GM18520 (cell line): ENCODE results near the gene HOXA7.

Source experiments
- ATAC-seq: cut with Tn5 transposase; IDR thresholded peaks from one replicate; pipeline ENCODE4 v1.9.1; 2021; ENCODE audit not compliant: unreplicated experiment

Gene HOXA7

DNA sequence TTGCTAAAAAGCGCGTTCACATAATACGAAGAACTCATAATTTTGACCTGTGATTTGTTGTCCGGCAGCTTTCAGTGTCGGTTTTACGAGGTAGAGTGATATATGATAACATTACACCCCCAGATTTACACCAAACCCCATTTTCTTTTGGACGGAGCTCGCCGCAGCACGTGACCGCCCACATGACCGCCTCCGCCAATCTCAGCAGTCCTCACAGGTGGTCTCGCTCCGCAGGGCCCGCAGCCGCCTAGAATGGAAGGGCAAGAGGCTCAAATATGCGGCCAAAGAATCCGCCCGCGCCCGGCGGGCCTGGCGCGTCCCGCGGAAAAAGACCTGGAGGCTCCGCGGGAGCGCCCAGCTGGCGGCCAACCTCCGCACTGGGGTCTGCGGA is at the start of gene HOXA7:
Gene HOXA7 (minus strand): TSS at position 168 of the 391 bp plus-strand sequence. CDS start 130 bp downstream, at position 38.
- ATAC-seq: no peak

DNA sequence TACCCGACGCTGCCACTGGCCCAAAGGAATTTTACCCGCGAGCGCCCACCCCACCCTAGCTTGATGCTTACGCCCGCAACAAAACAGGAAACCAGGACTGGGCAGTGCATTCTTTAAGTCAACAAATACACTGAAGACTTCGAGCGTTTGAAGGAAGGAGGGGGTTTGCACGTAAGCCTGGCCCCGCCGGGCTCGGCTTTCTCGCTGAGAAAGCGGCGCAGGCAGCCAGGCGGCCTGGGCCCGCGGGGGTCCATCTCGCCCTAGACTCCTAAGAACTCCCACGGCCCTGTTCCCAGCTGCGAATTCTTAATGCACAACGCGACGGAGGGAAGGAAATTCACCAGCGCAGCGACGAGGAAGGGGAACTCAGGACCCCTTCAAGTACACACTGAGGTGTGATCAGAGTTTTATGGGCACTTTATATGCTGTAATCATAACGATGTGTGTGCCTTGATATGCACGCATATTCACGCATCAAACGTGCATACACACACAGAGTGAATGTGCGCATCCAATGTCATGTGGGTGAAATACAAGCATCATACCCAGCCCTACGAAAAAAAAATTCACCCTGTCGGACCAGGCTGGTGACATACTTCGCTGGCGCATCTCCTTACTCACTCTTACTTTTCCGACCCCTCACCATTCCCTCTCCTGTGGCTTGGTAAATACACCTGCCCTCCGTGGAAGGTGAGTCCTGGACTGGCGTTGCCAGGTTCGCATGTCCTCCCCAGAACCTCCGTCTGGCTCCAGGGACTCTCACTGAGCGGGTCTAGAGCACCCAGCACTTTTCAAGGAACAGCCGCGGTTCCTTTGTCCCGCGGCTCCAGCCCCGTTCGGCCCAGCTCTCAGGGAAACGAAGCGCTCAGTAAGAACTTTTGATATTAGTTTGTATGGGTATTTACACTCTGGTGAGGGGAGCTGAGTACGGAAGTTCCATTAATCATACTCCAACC is 49.1 kb upstream of the HOXA7 start:
- no peak for ATAC-seq

DNA sequence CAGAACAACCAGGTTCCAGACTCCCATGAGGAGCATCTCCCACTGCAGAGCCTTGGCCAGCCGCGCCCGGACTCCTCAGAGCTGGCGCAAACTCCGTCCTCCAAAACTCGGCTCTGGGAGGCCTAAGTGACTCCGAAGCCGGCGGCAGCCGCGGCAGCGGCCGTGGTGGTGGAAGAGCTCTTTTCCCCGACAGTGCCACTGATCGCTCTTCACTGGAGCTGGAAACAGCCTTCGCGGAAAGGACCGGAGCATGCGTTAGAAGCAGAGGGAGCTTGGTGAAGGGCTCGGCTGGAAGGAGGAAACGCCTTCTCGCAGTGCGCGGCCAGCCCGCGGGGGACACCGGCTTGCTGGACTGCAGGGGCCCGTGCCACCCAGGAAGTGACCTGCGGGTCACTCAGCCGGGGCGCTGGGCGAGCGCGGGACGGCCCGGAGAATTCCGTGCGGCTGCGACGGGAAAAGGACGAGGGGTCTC is 48.4 kb upstream of the HOXA7 start:
- ATAC-seq: no peak

DNA sequence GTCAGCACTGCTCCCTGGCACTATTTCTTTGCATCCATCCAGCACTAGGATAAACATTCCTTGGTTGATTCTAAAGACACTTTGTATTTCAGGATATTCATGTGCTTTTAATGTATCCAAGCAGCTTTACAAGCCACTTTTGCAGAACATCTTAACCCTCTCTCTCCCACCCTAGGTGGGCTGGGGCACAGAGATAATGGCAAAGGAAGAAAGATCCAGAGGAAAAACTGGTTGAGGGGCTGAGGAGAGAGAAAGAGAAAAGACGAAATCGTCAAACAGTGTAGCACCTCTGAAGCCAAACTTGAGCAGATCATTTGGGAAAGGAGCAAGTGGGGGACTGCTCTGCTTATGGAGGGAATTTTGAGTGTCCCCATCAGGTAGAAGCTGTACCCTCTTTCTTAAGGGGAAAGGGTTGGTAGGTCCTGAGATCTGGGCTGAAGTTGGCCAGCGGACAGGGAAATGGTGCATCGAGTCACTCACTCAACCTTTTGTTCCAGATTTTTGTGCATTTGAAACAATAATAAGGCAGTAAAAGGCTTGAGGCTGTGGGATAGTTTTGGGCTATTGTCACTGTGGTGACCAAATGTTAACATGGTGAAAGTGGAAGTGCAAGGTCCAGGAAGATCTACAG is 47.6 kb upstream of the HOXA7 start:
- ATAC-seq: no peak

DNA sequence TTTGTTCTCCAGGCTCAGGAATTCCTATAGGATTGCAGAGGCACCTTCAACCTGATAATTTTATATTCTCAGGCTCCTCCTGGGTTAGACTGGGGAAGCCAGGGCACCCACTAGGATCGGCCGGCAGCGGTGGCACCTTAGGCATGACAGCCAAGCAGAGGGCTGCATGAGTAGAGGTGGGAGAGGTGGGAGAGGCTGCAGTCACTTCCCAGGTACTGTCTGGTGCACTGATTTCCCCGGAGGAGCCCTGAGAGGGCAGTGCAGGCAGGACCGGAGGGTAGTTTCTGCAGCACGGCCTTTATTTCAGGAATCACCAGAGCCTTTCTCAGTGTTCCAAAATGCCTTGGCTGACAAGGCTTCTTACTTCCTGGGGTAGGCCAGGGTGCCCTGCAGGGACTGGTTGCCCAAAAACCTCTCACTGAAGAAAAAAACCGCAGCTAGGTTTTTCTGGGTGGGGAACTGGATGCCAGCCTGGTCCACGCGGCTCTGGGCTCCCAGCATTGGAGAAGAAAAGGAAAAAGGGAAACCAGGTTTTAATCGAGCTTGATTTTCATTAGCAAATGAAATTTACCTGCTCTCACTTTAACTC is 47.0 kb upstream of the HOXA7 start:
- ATAC-seq: no peak

DNA sequence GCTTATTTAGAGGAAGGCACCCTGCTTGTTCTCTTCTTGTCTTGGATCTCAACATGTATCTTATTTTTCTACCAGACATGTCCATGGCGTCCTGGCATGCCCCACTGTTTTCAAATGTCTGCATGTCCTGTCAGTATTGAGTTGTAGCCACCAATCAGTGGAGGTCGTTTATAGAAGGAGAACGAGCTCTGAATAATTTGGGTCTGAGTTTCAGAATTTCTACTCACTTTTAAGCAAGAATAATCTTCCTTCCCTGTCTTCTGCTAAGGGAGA is 46.3 kb upstream of the HOXA7 start:
- no peak for ATAC-seq

DNA sequence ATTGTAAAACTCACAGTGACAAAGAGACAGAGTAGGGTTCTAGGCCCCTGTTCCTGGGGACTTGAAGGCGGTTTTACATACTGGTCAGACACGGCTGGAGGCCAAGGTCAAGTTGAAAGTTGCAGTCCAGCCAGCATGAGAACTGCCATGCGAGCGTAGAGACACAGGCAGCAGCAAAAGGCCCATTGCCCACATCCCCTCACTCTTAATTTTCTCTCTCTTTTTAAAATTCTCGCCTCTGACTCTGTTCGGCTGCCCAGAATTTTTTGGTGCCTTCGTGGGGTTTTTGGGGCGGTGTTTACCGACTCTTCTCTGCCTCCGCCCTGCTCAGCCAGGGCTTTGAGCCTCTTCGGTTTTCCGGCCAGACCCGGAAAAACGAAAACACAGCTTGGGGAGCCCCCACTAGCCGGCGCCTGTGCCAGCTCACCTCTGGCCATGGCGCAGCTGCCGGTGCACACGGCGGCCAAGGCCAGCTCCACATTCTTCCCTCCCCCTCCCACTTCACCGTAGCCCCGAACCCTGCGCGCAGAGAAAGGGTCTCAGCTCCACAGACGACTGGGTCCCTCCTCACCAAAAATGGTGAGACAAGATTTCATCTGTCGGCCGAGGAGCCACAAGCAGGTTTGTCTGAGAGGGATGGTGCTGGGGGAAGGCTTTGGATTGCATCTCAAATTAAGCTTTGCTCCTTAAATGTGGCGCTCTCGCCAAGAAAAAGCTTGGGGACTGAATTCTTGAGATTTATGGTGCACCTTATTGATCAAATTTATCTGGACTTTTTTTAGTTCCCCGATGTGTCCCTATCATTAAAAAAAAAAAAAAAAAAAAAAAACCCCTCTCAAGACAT is 45.8 kb upstream of the HOXA7 start:
- no peak for ATAC-seq

DNA sequence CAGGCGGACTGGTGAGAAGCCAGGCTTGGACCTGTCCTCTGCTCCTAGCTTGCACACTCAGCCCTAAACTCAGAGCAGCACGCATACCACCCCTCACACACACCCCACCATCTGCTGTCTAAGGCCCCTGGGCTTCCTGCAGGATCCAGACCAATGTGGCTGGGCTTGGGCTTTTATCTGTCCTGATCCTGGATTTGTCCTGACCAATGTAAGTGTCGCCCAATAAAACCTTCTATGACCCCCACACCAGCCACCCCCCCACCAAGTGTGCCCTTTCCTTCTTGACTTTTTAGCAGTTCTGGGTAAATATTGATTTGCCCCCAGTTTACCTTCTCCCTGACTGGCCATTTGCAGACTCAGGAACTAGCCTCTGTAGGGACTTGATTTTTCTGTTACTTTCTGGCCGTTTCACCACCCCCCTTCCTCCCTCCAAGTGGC is 45.1 kb upstream of the HOXA7 start:
- no peak for ATAC-seq

DNA sequence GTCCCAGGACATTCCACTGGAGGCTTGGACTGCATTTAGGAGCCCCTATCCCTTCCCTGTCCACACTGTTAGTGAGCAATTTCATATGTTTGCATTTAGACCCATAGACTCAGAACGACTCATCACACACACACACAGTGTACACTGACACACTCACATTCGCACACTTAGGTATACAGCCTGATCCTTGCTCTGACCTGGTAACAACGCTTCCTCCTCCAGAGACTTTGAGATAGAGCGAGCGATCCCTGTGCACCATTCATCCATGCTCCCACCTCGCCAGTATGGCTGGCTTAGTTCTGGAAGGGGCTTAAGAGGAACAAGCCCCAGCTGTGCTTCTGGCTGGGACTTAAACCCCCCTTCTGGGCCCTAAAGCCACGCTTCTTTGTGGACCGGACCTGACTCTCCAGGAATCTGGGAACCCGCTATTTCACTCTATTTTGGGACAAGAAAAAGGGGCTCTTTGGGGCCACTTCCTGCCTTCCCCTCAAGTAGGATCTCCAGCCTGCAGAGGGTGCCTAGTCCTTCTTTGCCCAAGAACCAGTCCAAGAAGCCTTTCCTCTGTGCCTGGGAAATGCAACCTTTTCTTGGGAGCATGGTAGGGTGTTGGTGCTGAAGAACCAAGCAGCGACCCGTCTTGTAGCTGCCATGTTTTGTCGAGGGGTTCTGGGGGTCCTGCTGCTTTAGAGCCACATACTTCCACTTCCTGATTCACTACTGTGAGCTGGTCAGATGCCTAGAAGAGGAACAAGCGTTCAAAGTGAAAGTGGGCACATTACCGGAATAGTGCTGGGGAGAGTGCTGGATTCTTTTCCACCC is 44.5 kb upstream of the HOXA7 start:
- ATAC-seq: no peak

DNA sequence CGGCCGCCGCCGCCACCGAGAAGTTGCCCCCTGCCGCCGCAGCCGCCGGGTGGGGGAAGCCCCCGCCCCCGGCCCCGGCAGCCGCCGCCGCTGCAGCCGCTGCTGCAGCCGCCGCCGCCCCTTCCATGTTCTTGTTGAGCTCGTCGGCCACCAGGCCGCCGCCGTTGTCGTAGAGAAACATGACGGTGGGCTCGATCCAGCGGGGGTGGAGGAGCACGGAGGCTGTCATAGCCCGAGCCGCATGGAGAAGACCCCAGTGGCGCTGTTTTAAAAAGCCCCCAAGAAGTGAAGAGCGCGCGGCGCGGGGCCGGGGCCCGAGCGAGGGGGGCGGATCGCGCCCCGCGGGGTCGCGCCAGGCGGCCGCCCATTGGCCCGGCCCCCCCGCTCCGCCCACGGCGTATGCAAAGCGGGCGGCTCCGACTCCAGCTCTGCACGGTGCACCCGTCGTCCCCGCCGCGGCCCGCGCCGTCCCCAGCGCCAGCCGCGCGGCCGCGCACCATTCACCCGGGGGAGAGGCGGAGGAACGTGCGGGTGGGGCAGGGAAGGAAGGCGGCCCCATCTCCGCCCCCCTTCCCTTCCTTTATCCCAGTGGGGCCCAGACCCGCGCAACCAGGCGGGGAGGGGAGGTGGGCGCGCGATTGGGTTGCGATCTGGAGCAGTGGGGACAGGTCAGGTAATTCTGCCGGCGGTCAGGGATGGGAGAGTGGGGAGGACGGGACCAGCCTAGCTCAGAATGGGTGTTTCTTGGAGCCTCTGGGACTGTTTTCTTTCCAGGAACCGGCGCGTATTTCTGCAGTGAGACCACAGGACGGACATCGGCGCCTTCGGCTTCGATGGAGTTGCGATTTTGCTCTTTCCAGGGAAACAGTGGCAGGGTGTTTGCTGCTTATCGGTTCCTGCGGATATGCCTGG is 43.6 kb upstream of the HOXA7 start, which contains the start of gene HOXA13:
Gene HOXA13 (minus strand): TSS at position 243 of the 912 bp plus-strand sequence. CDS start 14 bp downstream, at position 229.
- no peak for ATAC-seq

DNA sequence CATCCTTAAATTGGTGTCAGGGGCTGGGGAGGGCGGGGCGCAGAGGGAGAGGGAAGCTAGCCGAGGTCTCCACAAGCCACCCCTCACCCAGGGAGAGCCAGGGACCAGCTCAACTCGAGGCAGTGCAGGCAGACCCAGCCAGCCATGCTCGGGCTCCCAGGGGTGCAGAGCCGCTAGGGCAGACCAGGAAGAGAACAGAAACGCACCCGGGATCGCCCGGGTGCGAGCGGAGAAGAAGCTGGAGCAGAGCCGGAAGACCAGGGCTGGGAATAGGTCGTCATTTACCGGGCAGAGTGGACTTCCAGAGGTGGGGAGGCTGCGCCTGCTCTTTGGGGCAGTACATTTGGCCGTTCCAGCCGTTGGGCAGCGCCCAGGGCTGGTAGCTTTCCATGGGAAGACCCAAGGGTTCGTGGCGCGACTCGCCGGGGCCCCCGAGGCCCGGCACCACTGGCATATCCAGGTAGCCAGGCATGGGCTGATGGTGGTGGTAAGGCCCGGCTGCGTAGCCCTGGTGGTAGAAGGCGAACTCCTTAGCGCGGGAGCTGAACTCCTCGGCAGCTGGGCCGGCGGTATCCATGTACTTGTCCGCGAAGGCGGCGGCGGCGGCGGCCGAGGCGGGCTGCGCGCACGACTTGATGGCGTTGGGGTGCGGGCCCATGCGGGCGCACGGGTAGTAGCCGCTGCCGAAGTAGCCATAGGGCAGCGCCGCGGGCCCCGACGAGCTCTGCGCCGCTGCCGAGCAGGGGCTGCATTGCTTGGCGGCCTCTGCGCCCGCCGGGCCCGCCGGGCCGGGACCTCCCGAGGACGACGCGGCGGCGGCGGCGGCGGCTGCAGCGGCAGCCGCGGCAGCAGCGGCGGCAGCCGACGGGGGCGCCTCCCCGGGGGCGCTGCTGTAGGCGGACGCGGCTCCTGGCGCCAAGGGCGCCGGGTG is 42.7 kb upstream of the HOXA7 start:
- ATAC-seq: no peak

DNA sequence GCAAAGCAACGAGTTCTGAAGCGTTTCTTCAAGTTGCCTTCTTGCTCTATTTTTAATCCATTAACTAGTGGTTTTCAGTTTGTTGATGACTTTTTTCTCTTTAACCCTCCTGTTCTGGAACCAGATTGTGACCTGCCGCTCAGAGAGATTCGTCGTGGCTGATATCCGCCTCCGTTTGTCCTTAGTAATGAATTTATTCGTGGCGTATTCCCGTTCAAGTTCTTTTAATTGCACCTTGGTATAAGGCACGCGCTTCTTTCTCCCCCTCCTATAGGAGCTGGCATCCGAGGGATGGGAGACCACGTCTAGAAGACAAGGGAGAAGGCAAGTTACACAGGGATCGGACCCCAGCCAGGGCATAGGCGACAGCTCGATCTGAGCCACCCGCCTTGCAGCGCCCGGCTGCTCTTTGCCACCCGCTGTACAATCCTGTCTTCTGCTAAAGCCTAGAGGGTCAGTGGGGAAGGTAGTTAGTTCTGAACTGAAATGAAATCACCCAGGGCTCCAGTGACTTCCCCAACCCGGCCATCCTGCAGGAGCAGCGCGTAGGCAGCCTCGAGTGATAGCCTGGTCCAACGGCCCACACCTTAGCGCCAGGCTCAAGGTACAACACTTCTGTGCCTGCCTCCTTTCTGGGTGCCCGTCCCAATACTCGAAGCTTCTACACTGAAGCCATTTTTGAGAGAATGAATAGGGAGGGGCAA is 41.8 kb upstream of the HOXA7 start:
- no peak for ATAC-seq

DNA sequence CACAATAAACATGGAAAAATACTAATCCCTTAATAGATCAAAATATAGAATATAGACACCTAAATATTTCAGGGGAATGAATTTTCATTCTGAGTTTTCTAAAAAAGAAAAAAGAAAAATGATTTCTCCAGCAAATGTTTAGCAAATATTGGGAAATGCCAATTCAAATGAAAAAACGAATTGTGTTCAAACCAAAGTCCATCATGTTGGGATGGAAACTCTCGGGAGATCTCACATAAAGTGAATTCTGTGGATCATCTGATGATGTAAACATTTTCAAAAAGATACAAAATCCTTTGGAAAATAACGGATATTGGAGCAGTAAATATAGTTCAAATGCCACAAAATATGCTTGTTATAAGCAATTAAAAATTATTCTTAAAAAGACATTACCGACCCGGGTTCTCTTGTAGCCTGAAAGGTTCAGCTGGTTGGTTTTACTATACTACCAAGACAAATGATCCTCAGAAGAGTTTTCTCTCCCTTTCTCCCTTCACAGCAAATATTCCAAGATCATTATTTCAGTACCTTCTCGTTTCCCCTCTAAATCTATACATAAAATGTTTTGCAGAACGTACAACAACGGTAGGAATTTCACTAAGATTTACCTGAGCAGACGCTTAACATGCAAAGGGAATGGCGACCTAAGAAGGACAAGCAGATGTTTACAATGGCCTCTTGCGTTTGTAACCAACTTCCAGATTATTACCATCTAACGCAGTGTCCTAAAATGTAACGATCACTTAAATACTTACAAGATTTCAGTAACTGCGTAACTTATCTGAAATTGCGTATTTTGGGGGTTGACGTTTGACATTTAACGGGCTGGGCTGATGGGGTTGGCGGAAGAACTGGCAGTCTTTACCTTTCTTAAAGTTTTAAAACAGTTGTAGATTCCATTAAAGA is 40.9 kb upstream of the HOXA7 start:
- no peak for ATAC-seq

DNA sequence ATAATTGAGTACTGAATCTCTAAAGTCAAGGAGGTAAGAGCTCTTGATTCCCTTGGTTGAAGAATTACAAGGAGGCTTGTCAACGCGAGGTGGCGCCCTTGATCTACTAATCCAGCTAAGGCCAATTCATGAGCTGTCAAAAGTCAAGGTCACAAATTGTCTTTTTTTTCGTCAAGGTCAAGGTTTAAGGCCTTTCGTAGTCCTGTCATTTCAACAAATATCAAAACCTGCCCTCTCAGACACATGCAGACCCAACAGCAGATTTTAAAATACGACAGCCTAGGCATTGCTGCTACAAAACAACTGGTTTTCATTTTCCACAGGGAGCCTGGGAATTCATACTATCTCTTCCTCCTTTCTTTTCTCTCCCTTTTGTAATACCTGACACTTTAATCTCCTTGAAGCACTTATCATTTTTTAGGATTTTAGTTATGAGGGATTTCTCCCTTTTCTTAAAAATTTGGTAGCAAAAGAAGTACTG is 39.9 kb upstream of the HOXA7 start:
- ATAC-seq: no peak

DNA sequence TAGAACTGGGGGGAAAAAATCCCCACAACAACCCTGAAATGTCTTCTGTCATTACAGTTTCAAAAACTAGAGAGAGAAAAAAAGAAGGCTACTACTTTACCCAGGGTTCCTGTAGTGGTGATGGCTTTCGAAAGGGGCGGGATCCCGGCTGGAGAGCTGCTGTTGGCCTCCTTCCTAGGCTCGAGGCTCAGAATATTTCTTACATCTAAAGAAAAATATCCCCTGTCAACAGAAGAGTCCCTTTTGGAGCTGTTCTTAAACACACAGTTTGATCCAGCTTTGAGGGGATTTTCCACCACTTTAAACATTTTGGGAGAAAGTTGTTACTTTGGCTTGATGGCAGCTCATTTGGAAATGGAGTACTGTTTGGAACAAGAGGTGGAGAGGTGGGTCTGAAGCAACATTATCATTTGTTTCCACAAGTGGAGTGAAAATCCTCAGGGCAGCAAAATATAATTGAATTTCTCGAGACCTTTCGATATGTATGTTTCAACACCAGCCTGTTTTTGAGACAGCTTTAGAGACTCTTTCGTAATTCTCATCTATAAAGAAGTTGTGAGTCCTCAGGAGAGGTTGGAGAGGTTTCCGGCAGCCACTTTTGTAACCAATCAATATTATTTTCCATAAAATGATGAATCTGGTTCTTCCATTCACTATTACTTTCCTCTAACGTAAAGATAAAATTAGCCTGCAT is 38.4 kb upstream of the HOXA7 start:
- no peak for ATAC-seq

DNA sequence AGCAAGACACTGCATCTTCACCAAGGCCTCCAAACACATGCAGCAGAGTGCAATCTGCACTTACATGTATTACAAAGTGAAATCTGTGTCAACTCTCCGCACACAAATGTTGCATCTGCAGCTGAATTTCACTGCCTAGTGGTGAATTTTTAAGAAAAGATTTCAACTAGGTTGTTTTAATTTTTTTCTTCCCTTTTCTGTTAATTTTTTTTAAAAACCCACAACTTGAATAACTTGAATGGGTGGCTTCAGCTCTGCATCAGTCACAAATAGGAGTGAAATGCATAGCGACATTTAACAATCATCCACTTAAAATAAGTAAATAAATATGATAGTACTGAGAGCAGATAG is 37.5 kb upstream of the HOXA7 start:
- no peak for ATAC-seq
